IMR-90 (cell line): ENCODE results near the gene SCAMP1. TPM values are rescaled to one million over a fixed set of nuclear protein-coding genes. Genes with fewer than 3 reads are reported as not detected.

Source experiments
- ATAC-seq: fragments of 200-7000 bp; cut with Tn5 transposase; 2 replicates; pipeline ENCODE4 v1.9.1; 2020; ENCODE audit warnings: low read depth, mild to moderate bottlenecking, moderate library complexity
- BruUV-seq: library from RNA; stranded (reverse); fragments of 400-500 nt; replicated peaks from 2 replicates; lab custom pipeline; 2021; lab: Mats Ljungman, UMichigan
- CTCF ChIA-PET: fragments of 300-600 bp; formaldehyde crosslinking; extraction: SDS; loops from one replicate; lab custom pipeline; 2021; ENCODE audit warnings: antibody characterized with exemption; lab: Yijun Ruan, JAX
- POLR2A ChIA-PET: fragments of 300-600 bp; sonication (Branson Sonifier 250); formaldehyde crosslinking; loops from one replicate; lab custom pipeline; 2022; ENCODE audit warnings: antibody characterized with exemption; ENCODE audit not compliant: unreplicated experiment; lab: Charles Lee
- DNase-seq: peaks from one replicate; pipeline ENCODE4 v3.0.0; 2013
- H2AFZ ChIP-seq: replicated peaks from 2 replicates; pipeline ENCODE3; 2013; ENCODE audit warnings: low read length, mild to moderate bottlenecking; ENCODE audit not compliant: poor library complexity
- H2AK5ac ChIP-seq: 2 replicates; pipeline ENCODE4 v1.6.1; 2013; ENCODE audit warnings: low read depth, low read length, inconsistent platforms
- H2AK9ac ChIP-seq: replicated peaks from 2 replicates; pipeline ENCODE3; 2013; ENCODE audit warnings: mild to moderate bottlenecking, low read depth, low read length, moderate library complexity; ENCODE audit not compliant: poor library complexity
- H2BK120ac ChIP-seq: 2 replicates; pipeline ENCODE4 v1.6.1; 2013; ENCODE audit warnings: low read depth, low read length, inconsistent platforms
- H2BK15ac ChIP-seq: 3 replicates; pipeline ENCODE4 v1.6.1; 2013; ENCODE audit warnings: low read depth, low read length, inconsistent platforms
- H2BK20ac ChIP-seq: 2 replicates; pipeline ENCODE4 v1.6.1; 2013; ENCODE audit warnings: low read depth, mild to moderate bottlenecking, inconsistent platforms, low read length, moderate library complexity
- H2BK5ac ChIP-seq: 2 replicates; pipeline ENCODE4 v1.6.1; 2013; ENCODE audit warnings: mild to moderate bottlenecking, low read depth, low read length, inconsistent platforms; ENCODE audit not compliant: poor library complexity, severe bottlenecking
- H3K14ac ChIP-seq: replicated peaks from 2 replicates; pipeline ENCODE4 v1.6.1; 2013; ENCODE audit warnings: low read depth, low read length, inconsistent platforms
- H3K18ac ChIP-seq: 2 replicates; pipeline ENCODE4 v1.6.1; 2013; ENCODE audit warnings: low read depth, low read length, control low read depth
- H3K23ac ChIP-seq: 2 replicates; pipeline ENCODE4 v1.6.1; 2013; ENCODE audit warnings: low read depth, low read length, inconsistent platforms
- H3K27ac ChIP-seq: 2 replicates; pipeline ENCODE4 v1.5.1; 2013; ENCODE audit warnings: mild to moderate bottlenecking, control low read depth, low read length; ENCODE audit not compliant: insufficient read depth
- H3K27me3 ChIP-seq: 2 replicates; pipeline ENCODE4 v1.6.1; 2013; ENCODE audit warnings: low read length; ENCODE audit not compliant: control insufficient read depth, insufficient read depth
- H3K36me3 ChIP-seq: 2 replicates; pipeline ENCODE4 v1.6.1; 2013; ENCODE audit warnings: low read length, mixed read lengths; ENCODE audit not compliant: control insufficient read depth, insufficient read depth
- H3K4ac ChIP-seq: 2 replicates; pipeline ENCODE4 v1.6.1; 2013; ENCODE audit warnings: low read depth, low read length, inconsistent platforms
- H3K4me1 ChIP-seq: 2 replicates; pipeline ENCODE4 v1.6.1; 2013; ENCODE audit warnings: low read length, mixed read lengths; ENCODE audit not compliant: control insufficient read depth, insufficient read depth
- H3K4me2 ChIP-seq: 2 replicates; pipeline ENCODE4 v1.6.1; 2013; ENCODE audit warnings: low read depth, mild to moderate bottlenecking, control low read depth, low read length, moderate library complexity
- H3K4me3 ChIP-seq: 2 replicates; pipeline ENCODE4 v1.5.1; 2013; ENCODE audit warnings: low read depth, mild to moderate bottlenecking, control low read depth, low read length, moderate library complexity; ENCODE audit not compliant: insufficient read depth
- H3K56ac ChIP-seq: 2 replicates; pipeline ENCODE4 v1.6.1; 2013; ENCODE audit warnings: low read length, inconsistent platforms; ENCODE audit not compliant: insufficient read depth; ENCODE audit errors: extremely low read depth
- H3K79me1 ChIP-seq, 2 experiments: 2 replicates each; pipeline ENCODE4 v1.6.1; 2013; ENCODE audit warnings: low read length in 2 of 2, inconsistent platforms in 1 of 2, low read depth in 1 of 2
- H3K9ac ChIP-seq: 2 replicates; pipeline ENCODE4 v1.6.1; 2013; ENCODE audit warnings: low read depth, low read length, control low read depth
- H3K9me1 ChIP-seq: 2 replicates; pipeline ENCODE4 v1.6.1; 2013; ENCODE audit warnings: low read length, inconsistent platforms; ENCODE audit not compliant: insufficient read depth
- H3K9me3 ChIP-seq: 2 replicates; pipeline ENCODE4 v1.6.1; 2013; ENCODE audit warnings: low read length; ENCODE audit not compliant: control insufficient read depth, insufficient read depth
- H4K20me1 ChIP-seq: 2 replicates; pipeline ENCODE4 v1.6.1; 2013; ENCODE audit warnings: low read length, inconsistent platforms; ENCODE audit not compliant: insufficient read depth
- H4K5ac ChIP-seq: 2 replicates; pipeline ENCODE4 v1.6.1; 2013; ENCODE audit warnings: mild to moderate bottlenecking, low read depth, low read length, control low read depth
- H4K8ac ChIP-seq, 2 experiments: 2 replicates each; pipeline ENCODE4 v1.6.1; 2013; ENCODE audit warnings: low read depth in 2 of 2, low read length in 2 of 2, control low read depth in 1 of 2, inconsistent platforms in 1 of 2
- H4K91ac ChIP-seq: 2 replicates; pipeline ENCODE4 v1.6.1; 2013; ENCODE audit warnings: low read depth, low read length, inconsistent platforms; ENCODE audit not compliant: insufficient read depth
- MAFK ChIP-seq: IDR thresholded peaks from 2 replicates; pipeline ENCODE4 v1.6.1; 2012; ENCODE audit warnings: low read depth, low read length, improper control_type of control experiment
- RAD21 ChIP-seq: IDR thresholded peaks from 2 replicates; pipeline ENCODE4 v1.6.1; 2012; ENCODE audit warnings: low read length, improper control_type of control experiment
- RCOR1 ChIP-seq: IDR thresholded peaks from 2 replicates; pipeline ENCODE4 v1.6.1; 2012; ENCODE audit warnings: mild to moderate bottlenecking, low read length, improper control_type of control experiment; ENCODE audit not compliant: insufficient replicate concordance
- RFX5 ChIP-seq: IDR thresholded peaks from 2 replicates; pipeline ENCODE4 v1.8.0; 2012; ENCODE audit warnings: low read depth, mild to moderate bottlenecking, low read length, moderate library complexity
- WGBS, 2 experiments: methylation state at CpG; one replicate each; pipeline versions ENCODE4 v1.1.5 to v1.1.7; 2013; ENCODE audit warnings: missing lambda C conversion rate in 2 of 2; ENCODE audit not compliant: insufficient read length in 1 of 2; ENCODE audit errors: extremely low coverage in 2 of 2; 5-methylcytosine and 5-hydroxymethylcytosine counted together
- dilution Hi-C: fragments of 300-500 bp; cut with HindIII; formaldehyde crosslinking; loops from one replicate; pipeline ENCODE4 v1.14.3; 2018; ENCODE audit warnings: low sequenced_read_pairs; ENCODE audit not compliant: unreplicated experiment
- in situ Hi-C: fragments of 300-500 bp; cut with MboI; formaldehyde crosslinking; loops from 3 replicates; pipeline ENCODE4 v1.14.3; 2019; ENCODE audit warnings: low sequenced_read_pairs, inconsistent platforms, mixed read lengths
- intact Hi-C: fragments of 100-400 bp; cut with micrococcal nuclease; formaldehyde crosslinking; loops from 2 replicates; pipeline ENCODE4 v1.10.0; 2022
- polyA plus RNA-seq, 3 experiments: library from polyadenylated mRNA; depleted of rRNA; stranded (reverse); fragments of >200 nt; gene quantifications; 2 replicates each; pipeline ENCODE4 v1.2.3, GENCODE V29; 2012; ENCODE audit warnings: low replicate concordance in 1 of 3
- total RNA-seq: library from RNA; depleted of rRNA; stranded (reverse); fragments of >200 nt; gene quantifications from 2 replicates; pipeline ENCODE4 v1.2.3, GENCODE V29; 2012

The SCAMP1 gene
- total and polyA plus RNA-seq, 2 of the 4 experiments (the other 2 are of a cell fraction) = 13.5 to 114 TPM

GRCh38 chr5:78367318-78367991 lies 7.0 kb downstream of the SCAMP1 start:
- H3K56ac ChIP-seq = no peak overlapping the region
- no peak overlapping the region for H2BK120ac ChIP-seq
- no peaks in the 10 kb centered on the region for H3K9me3 ChIP-seq
- H3K27me3 ChIP-seq = no peaks in the 10 kb centered on the region
- no peak overlapping the region for H2BK5ac ChIP-seq
- no peak overlapping the region for H2BK15ac ChIP-seq
- H4K5ac ChIP-seq = no peak overlapping the region
- no peak overlapping the region for H2AK5ac ChIP-seq
- ChIA-PET POLR2A (no interaction called here), CTCF (interaction anchor here (1.1 kb wide), 1 partner anchor 9 kb away, joined by 3 read pairs; no protein-coding TSS in a partner anchor)
- H3K36me3 ChIP-seq = no peaks in the 10 kb centered on the region
- TF ChIP-seq MAFK (no peak), RAD21 (no peak), RCOR1 (no peak), RFX5 (no peak)
- no peak overlapping the region for H4K91ac ChIP-seq
- H3K18ac ChIP-seq = no peak overlapping the region
- H4K8ac ChIP-seq = no peak overlapping the region
- no peaks in the 10 kb centered on the region for H3K4me1 ChIP-seq
- no TSS peak for BruUV-seq
- no peak overlapping the region for H3K27ac ChIP-seq
- H3K4me2 ChIP-seq = no peak overlapping the region
- H3K9me1 ChIP-seq = no peaks in the 10 kb centered on the region
- H3K14ac ChIP-seq = no peak overlapping the region
- H3K23ac ChIP-seq = no peak overlapping the region
- H2AFZ ChIP-seq = no peak overlapping the region
- DNase-seq (no peak), ATAC-seq (no peak)
- in situ Hi-C loops = no loop called here
- no peak overlapping the region for H3K4me3 ChIP-seq
- H2BK20ac ChIP-seq = no peak overlapping the region
- dilution Hi-C loops = no loop called here
- H3K79me1 ChIP-seq = peaks cover 14 to 37% of the 10 kb centered on the region in 2 experiments
- 100% methylated on average over 2 of the region's 6 CpGs; no CpG with 5 or more reads in 1 of the 2 experiments for WGBS, 2 experiments
- H4K20me1 ChIP-seq = peaks cover 24% of the 10 kb centered on the region; the same call in 1 of the 2 replicates
- intact Hi-C loops = no loop called here
- H2AK9ac ChIP-seq = no peak overlapping the region
- no peak overlapping the region for H3K9ac ChIP-seq
- H3K4ac ChIP-seq = no peak overlapping the region
